Adipose tissue (tissue), 3 donors: ENCODE results near the gene NPVF. TPM values are rescaled to one million over a fixed set of nuclear protein-coding genes. Genes with fewer than 3 reads are reported as not detected.

Experiments
- H3K27ac ChIP-seq: one replicate; pipeline ENCODE4 v1.5.1; 2013; ENCODE audit warnings: low read depth, low read length
- WGBS, 3 donors: extraction: QIAGEN DNeasy Blood & Tissue Kit; methylation state at CpG; one replicate each; pipeline ENCODE4 v1.1.7; 2013; 5-methylcytosine and 5-hydroxymethylcytosine counted together
- polyA plus RNA-seq, 3 donors: library from polyadenylated mRNA; stranded (reverse); fragments of 200-250 nt; gene quantifications; one replicate each; pipeline ENCODE4 v1.2.3, GENCODE V29; 2013
- donor health status: healthy with polysubstance abuse.
- donor health status: Bipolar disorder and iron deficiency.
- donor health status: healthy.

The NPVF gene, protein sequence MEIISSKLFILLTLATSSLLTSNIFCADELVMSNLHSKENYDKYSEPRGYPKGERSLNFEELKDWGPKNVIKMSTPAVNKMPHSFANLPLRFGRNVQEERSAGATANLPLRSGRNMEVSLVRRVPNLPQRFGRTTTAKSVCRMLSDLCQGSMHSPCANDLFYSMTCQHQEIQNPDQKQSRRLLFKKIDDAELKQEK
- not detected for polyA plus RNA-seq

GRCh38 chr7:25228386-25228785 lies at the start of gene NPVF:
Gene NPVF (minus strand): TSS chr7:25228486. CDS start chr7:25228439, 47 bp downstream.
- no peak within 1 kb of the TSS for H3K27ac ChIP-seq
- WGBS, 3 donors = 70 to 78% (median 77%) methylated on average over 1 of the region's 1 CpG

DNA sequence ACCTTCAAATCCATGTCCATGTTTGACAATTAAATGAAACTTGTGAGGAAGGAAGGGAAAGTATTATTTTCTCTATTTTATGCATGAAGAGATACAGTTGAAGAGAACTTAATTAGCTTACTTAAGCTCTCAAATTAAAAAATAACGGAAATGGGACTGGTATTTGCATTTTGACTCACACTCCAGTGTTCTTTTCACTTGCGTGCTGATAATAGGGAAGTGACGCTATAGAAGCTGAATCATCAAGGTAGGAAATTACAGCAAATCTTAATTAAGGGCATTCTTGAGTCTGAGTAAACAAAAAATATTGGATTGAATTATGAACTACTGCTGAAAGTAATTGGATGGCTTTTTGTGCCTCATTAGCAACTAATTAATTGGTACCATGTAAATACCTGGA lies 44.0 kb upstream of the NPVF start:
- H3K27ac ChIP-seq = no peak overlapping the region
- 69 to 88% (median 77%) methylated on average over 3 of the region's 3 CpGs for WGBS, 3 donors

DNA sequence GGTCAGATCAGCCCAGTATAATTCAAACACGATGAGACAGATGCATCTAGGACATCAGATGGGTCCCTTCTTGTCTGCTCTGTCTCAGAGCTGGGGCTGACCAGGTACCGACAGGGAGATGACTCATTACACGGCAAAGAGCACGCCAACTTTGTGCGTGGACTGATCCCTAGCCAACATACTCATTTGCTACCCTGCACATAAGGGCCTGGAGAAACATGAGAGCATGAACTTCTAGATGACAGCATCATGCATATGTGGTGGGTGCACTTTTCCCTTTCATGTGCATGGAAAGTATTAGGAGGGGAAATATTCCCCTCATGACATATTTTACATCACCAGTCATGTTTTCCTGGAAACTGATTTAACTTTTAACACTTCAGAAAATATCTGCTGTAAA lies 35.1 kb upstream of the NPVF start:
- 94 to 99% (median 94%) methylated on average over 5 of the region's 5 CpGs for WGBS, 3 donors

GRCh38 chr7:25262586-25262985 lies 34.3 kb upstream of the NPVF start:
- no peak overlapping the region for H3K27ac ChIP-seq
- 59 to 70% (median 66%) methylated on average over 4 of the region's 4 CpGs for WGBS, 3 donors

More for the DNA sequence above, 35.1 kb upstream of the NPVF start:
- no peak overlapping the region for H3K27ac ChIP-seq

DNA sequence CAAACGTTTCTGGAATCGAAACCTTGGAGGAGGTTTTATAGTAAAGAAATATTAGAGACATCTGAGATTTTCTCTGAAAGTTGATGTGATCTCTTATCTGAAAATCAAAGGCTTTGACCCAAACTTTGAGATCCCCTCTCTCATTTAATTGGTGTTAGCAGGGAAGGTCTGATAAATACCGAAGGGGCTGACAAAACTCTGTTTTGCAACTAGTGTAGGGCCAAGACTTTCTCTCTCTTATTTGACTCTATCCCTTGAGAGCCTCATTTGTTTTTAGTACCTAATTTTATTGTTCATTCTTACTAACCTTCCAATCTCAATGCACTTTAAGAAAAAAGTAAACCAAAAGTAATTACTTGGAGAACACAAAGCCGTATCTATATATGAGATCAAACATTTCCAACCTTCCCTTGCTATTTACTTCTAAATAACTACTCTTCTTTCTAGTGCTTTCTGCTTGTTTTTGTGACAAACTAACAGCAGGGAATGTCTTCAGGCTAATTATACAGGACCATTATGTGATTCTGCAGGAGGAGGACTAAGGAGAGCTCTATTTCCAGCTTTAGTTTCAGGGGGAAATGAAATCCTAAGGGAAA lies 33.4 kb upstream of the NPVF start:
- H3K27ac ChIP-seq = no peak overlapping the region
- WGBS, 3 donors = 50 to 71% (median 51%) methylated on average over 4 of the region's 4 CpGs

GRCh38 chr7:25260862-25261494 lies 32.7 kb upstream of the NPVF start:
- no peak overlapping the region for H3K27ac ChIP-seq
- 12 to 61% (median 16%) methylated on average over 4 to 5 of the region's 5 CpGs for WGBS, 3 donors

- no peak overlapping the region for H3K27ac ChIP-seq
- 26 to 31% (median 27%) methylated on average over 13 of the region's 13 CpGs for WGBS, 3 donors
Observed at GRCh38 chr7:25259487-25260243, 31.4 kb upstream of the NPVF start.

DNA sequence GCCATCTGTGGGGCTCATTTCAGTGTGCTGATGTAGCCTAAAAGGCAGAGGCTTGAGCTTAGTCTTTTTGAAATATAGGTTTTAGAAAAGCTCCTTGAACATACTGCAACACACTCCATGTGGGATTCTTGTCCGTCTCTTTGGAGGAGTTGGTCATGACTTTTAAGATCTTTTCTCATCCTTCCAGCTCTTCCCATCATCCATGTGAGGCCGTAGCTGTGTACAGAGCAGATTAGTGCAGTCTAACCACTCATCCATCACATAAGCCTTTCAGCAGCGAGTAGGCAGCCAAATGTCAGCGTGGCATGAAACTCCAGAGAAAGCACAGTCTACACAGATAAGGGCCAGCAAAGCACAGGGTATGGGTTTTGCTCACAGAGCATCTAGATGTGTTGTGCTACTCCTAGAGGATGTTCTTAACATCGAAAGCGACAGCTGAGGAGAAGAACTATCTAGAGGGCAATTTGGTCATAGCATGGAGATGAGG lies 28.1 kb upstream of the NPVF start:
- H3K27ac ChIP-seq = no peak overlapping the region
- 81 to 90% (median 84%) methylated on average over 6 of the region's 6 CpGs for WGBS, 3 donors

DNA sequence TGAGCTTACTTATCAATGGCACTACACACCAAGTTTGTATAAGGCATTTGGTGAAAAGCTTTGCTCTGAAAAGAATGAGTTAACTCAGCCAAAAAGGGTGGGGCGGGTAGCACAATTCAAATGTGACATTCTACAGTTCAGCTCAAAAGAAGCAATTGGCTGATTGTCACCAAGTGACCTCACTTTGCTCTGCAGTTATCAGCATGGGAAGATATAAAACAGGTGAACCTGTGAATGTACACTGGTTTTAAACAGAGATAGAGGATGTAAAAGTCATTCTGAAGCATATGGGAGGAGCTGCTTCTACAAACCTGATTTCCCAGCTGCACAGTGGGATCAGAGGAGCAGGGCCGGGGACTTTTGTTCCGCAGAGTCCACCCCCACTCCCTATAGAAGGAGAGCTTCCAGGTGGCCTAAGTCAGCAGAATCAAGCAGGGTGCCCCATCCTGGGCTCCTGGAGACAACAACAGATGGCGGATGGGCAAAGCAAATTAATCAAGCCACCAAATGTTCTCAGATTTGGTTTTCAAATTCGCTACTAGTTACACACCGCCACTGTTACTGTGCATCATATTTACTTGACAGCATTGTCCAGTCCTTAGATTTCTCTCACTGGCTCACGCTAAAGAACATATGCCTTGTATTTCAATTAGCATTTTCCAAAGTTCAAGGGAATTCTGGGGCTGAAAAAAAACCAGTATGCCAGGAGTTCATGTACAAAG lies 27.5 kb upstream of the NPVF start:
- H3K27ac ChIP-seq = no peak overlapping the region
- 65 to 89% (median 87%) methylated on average over 7 of the region's 7 CpGs for WGBS, 3 donors

DNA sequence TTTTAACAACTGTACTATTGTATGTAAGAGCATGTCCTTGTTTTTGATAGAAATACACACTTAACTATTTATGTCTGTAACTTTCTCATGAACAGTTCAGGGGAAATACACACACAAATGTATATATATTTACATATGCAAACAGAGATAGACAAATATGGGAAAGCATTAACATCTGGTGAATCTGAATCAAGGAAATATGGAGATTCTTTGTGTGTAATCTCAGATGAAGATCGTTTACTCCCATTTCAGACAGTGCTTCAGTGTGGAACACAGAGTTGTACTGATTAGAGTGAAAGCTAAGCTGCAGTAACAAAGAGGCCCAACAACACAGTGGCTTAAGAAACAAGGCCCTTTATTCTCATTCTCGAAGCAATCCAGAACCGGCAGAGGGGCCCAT lies 26.3 kb upstream of the NPVF start:
- 93 to 94% (median 94%) methylated on average over 3 of the region's 3 CpGs for WGBS, 3 donors

GRCh38 chr7:25253714-25254113 lies 25.4 kb upstream of the NPVF start:
- 50 to 89% (median 70%) methylated on average over 1 of the region's 1 CpG for WGBS, 3 donors
- no peak overlapping the region for H3K27ac ChIP-seq

More for the DNA sequence above, 26.3 kb upstream of the NPVF start:
- H3K27ac ChIP-seq = no peak overlapping the region

DNA sequence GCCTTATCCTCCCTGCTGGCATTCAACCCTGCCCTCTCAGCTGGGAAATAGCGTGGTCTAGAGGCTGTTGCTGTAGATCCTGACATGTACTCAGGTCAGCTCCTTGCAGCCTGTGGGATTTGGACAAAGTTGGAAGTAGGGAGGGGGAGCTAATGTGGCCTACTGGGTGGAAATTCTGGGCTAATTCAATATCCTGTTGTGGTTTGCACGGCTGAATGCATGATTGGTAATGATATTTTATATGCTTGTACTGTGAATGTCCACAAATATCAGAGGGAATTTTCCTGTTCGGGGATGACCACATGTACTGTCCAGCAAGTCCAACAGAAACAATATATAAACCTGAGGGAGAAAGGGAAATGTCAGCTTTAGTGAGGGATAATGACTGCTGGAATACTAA lies 22.1 kb upstream of the NPVF start:
- H3K27ac ChIP-seq = no peak overlapping the region
- WGBS, 3 donors = 79 to 88% (median 86%) methylated on average over 3 of the region's 3 CpGs

- 85 to 99% (median 95%) methylated on average over 3 of the region's 3 CpGs for WGBS, 3 donors
- no peak overlapping the region for H3K27ac ChIP-seq
Observed at GRCh38 chr7:25249772-25250171, 21.5 kb upstream of the NPVF start.

- WGBS, 3 donors = 82 to 98% (median 94%) methylated on average over 1 of the region's 1 CpG
Observed at GRCh38 chr7:25246306-25246705, 18.0 kb upstream of the NPVF start.

DNA sequence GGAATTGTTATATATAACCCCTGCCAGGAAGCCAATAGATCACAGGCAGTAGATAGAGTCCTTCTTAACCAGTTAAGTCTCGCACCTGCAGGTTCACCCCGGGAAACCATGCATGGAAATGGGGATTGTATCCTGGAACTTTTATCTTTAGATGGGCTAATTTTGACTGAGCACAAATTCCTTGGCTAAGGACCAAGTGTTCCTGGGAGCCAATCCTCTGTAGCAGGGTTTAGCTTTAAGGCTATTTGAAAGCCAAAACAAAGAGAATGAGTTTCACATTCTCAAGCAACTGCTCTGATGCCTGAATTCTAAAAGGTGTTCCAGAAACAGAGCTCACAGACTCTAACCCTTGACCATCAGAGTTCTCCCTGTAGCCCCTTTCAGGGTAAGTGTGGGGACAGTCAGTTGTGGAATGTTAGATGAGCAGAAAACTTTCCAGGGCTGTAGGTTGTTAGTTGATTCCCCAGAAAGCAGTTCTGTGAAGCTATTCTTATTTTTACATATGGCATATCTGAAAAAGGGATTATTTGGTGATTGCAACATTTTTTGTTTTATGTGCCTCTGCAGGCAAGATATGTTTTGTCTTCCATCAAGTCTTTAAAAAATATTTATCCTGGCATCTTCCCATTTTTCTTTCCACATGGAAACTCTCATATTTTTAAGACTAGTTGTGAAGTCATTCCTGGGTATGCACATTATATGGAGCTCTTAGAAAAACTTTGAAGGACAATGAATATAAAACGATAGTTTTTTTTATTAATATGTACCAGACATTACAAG lies 16.2 kb upstream of the NPVF start:
- no peak overlapping the region for H3K27ac ChIP-seq
- WGBS, 3 donors = 45 to 63% (median 59%) methylated on average over 3 of the region's 3 CpGs

More at GRCh38 chr7:25246306-25246705, 18.0 kb upstream of the NPVF start:
- no peak overlapping the region for H3K27ac ChIP-seq

- WGBS, 3 donors = 83 to 93% (median 89%) methylated on average over 1 of the region's 1 CpG
- H3K27ac ChIP-seq = no peak overlapping the region
Observed at GRCh38 chr7:25242678-25243077, 14.4 kb upstream of the NPVF start.

- no peak overlapping the region for H3K27ac ChIP-seq
Observed at GRCh38 chr7:25240896-25241295, 12.6 kb upstream of the NPVF start.

DNA sequence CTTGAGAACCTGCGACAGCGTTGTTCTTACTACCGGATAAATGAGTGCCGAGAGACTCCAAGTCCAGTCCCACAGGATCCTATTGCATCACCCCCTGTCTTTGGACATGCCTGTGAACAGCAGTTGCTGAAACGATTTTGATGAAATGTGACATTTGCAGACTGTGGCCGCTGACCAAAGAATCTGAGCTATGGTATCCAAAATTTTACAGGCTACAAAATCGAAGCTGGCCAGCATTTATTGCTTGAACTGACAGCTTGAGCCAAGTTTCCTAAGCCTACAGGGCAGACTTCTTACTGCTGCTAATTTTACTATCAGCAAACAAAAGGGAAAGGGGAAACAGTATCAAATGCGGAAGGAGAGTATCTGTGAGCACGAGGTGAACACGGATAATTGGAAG lies 12.1 kb upstream of the NPVF start:
- no peak overlapping the region for H3K27ac ChIP-seq
- WGBS, 3 donors = 49 to 73% (median 57%) methylated on average over 10 of the region's 10 CpGs
